Spleen (tissue), 7 donors: ENCODE data around the gene KIF23.

Source experiments
- CTCF ChIP-seq, 11 experiments: fragments of 200-600 bp in 7 of 11; fragments of 450-650 bp in 4 of 11; sonication (generic) in 4 of 11; IDR thresholded peaks in 8 of 11; conservative IDR thresholded peaks in 3 of 11; 1 replicate in 7 of 11; 2 replicates in 4 of 11; pipeline versions ENCODE4 v1.4.0 to v1.8.0; 2016 to 2021; ENCODE audit warnings: antibody characterized with exemption in 11 of 11, inconsistent platforms in 4 of 11, mild to moderate bottlenecking in 1 of 11
- POLR2A ChIP-seq, 3 donors: fragments of 450-650 bp; IDR thresholded peaks; one replicate each; pipeline ENCODE4 v1.5.1; 2017; ENCODE audit warnings: antibody characterized with exemption in 3 of 3, mild to moderate bottlenecking in 1 of 3
- POLR2AphosphoS5 ChIP-seq, 3 donors: sonication (generic); formaldehyde crosslinking; IDR thresholded peaks; one replicate each; pipeline ENCODE4 v1.5.1; 2017; ENCODE audit warnings: antibody characterized with exemption in 3 of 3
- donor health status: DM: no; HTN: no; CAD: no; lungs with moderate emphysema.
- donor health status: DM: no; HTN: no; CAD: no.
- donor health status: DM: no; HTN: no; CAD: no.

- TF ChIP-seq POLR2A (IDR thresholded peaks at IDR 0.05) = no peak
- TF ChIP-seq CTCF (IDR thresholded peaks at IDR 0.05 in 8 of 11, conservative IDR thresholded peaks at IDR 0.05 in 3 of 11) = no peak
- no peak for TF ChIP-seq POLR2AphosphoS5 (IDR thresholded peaks at IDR 0.05)
These were observed 33.9 kb upstream of the KIF23 start for GRCh38 chr15:69380100-69380725.
